ENCODE measurements around the gene COL6A1. TPM values are rescaled to one million over a fixed set of nuclear protein-coding genes. Genes with fewer than 3 reads are reported as not detected.

Gene COL6A1
- polyA plus RNA-seq, 1 of the 3 experiments (the other 2 are of a cell fraction), result 107 TPM

- Histone ChIP-seq H3K9me2 (no peaks in the 10 kb centered on the region), H3F3A (replicated peaks; ENCODE audit: insufficient read depth) (no peaks in the 10 kb centered on the region), H3K27ac (ENCODE audit: low read depth in 2 of 2, low read length in 1 of 2) (no peak overlapping the region), H3K4me1 (ENCODE audit: control insufficient read depth in 1 of 2, insufficient read depth in 2 of 2, low read depth in 1 of 2, low read length in 1 of 2) (no peaks in the 10 kb centered on the region; a peak in 1 of 4 replicates), H3K9ac (no peak overlapping the region), H3K79me2 (ENCODE audit: insufficient read depth) (no peaks in the 10 kb centered on the region), H4K20me1 (ENCODE audit: insufficient read depth) (no peaks in the 10 kb centered on the region), H2AFZ (ENCODE audit: low read depth) (no peak overlapping the region), H3K4me2 (no peak overlapping the region), H3K36me3 (replicated peaks in 1 of 2; ENCODE audit: control insufficient read depth in 1 of 2, insufficient read depth in 2 of 2, low read length in 1 of 2) (peaks cover 7 to 33% of the 10 kb centered on the region in 2 experiments), H3K9me3 (no peaks in the 10 kb centered on the region), H3K4me3 (ENCODE audit: low read depth in 2 of 2, low read length in 1 of 2) (no peak overlapping the region), H3K27me3 (ENCODE audit: insufficient read depth) (no peaks in the 10 kb centered on the region)
- DNase-seq, result no peak
- POLR2A ChIA-PET, result no interaction called here
- TF ChIP-seq TCF12 (IDR thresholded peaks at IDR 0.05) (no peak), YY1 (IDR thresholded peaks at IDR 0.05; ENCODE audit: low read depth) (no peak), MXI1 (IDR thresholded peaks at IDR 0.05; ENCODE audit: low read depth, low read length) (no peak), ELF1 (IDR thresholded peaks at IDR 0.05) (no peak), RAD21 (IDR thresholded peaks at IDR 0.05; ENCODE audit: low read length) (no peak), ZBTB33 (IDR thresholded peaks at IDR 0.05; ENCODE audit: borderline replicate concordance, low read depth) (no peak), MAX (IDR thresholded peaks at IDR 0.05; ENCODE audit: low read depth) (no peak), FOXJ3 (CRISPR knock-in tag; IDR thresholded peaks at IDR 0.05) (no peak), GABPA (IDR thresholded peaks at IDR 0.05; ENCODE audit: low read depth) (no peak), RFX5 (IDR thresholded peaks at IDR 0.05; ENCODE audit: low read length) (no peak), FOSL2 (IDR thresholded peaks at IDR 0.05; ENCODE audit: borderline replicate concordance, low read depth) (no peak), IRF3 (IDR thresholded peaks at IDR 0.05; ENCODE audit: low read depth, low read length) (no peak), CHD2 (IDR thresholded peaks at IDR 0.05; ENCODE audit: low read length, partially characterized antibody) (no peak), REST (IDR thresholded peaks at IDR 0.05; ENCODE audit: low read depth, low read length) (no peak), FOXM1 (IDR thresholded peaks at IDR 0.05; ENCODE audit: low read depth) (no peak), USF2 (IDR thresholded peaks at IDR 0.05; ENCODE audit: borderline replicate concordance, low read depth, low read length) (no peak), EP300 (IDR thresholded peaks at IDR 0.05; ENCODE audit: borderline replicate concordance in 1 of 2, low read depth in 1 of 2, low read length in 1 of 2) (no peak), CTCF (IDR thresholded peaks at IDR 0.05) (no peak)
- CTCF ChIA-PET, result no interaction called here
- 88% methylated on average over 30 of the region's 36 CpGs for WGBS (ENCODE audit: low lambda C conversion rate)
Measured at GRCh38 chr21:45988366-45989347, 7.1 kb downstream of the COL6A1 start.
